ENCODE data around the gene NUMB. TPM values are rescaled to one million over a fixed set of nuclear protein-coding genes. Genes with fewer than 3 reads are reported as not detected.
"Not testable (repeated sequence)": the region's sequence is repeated elsewhere in the genome, so short reads cannot be mapped to it uniquely, and the experiment has no call there.

NUMB gene
- total RNA-seq, 2 experiments from 2014 or later = 36.7 to 37.4 TPM

- CTCF ChIA-PET = no interaction called here
Observed at GRCh38 chr14:73324533-73324932, 133.8 kb downstream of the NUMB start.

GRCh38 chr14:73323896-73324399 lies 134.4 kb downstream of the NUMB start:
- POLR2A ChIA-PET = no interaction called here
- CTCF ChIA-PET = no interaction called here

More at GRCh38 chr14:73324533-73324932, 133.8 kb downstream of the NUMB start:
- POLR2A ChIA-PET = no interaction called here

- CTCF ChIA-PET = interaction anchor here (1.6 kb wide), 1 partner anchor 18 kb away, joined by 5 read pairs; no protein-coding TSS in a partner anchor
- POLR2A ChIA-PET = interaction anchor here (0.7 kb wide), 1 partner anchor 149 kb away, joined by 3 read pairs; no protein-coding TSS in a partner anchor
Observed at GRCh38 chr14:73313151-73313550, 145.2 kb downstream of the NUMB start.

- ChIA-PET POLR2A (interaction anchor here (0.6 to 0.7 kb wide), 3 partner anchors 11 to 150 kb away, joined by 3 to 5 read pairs (median 5); no protein-coding TSS in a partner anchor), CTCF (no interaction called here)
Observed at GRCh38 chr14:73312687-73313086, 145.7 kb downstream of the NUMB start.

- CTCF ChIA-PET = no interaction called here
- POLR2A ChIA-PET = no interaction called here
Observed at GRCh38 chr14:73311708-73312030, 146.7 kb downstream of the NUMB start.

GRCh38 chr14:73309207-73309606 lies 149.1 kb downstream of the NUMB start:
- CTCF ChIA-PET, POLR2A ChIA-PET: not testable (repeated sequence)

GRCh38 chr14:73307261-73307660 lies 151.1 kb downstream of the NUMB start:
- POLR2A ChIA-PET = no interaction called here
- CTCF ChIA-PET = no interaction called here

GRCh38 chr14:73305499-73305898 lies 152.8 kb downstream of the NUMB start:
- POLR2A ChIA-PET = no interaction called here
- CTCF ChIA-PET = interaction anchor here (1.7 kb wide), 1 partner anchor 167 kb away, joined by 3 read pairs; no protein-coding TSS in a partner anchor

GRCh38 chr14:73295198-73295796 lies 163.0 kb downstream of the NUMB start:
- CTCF ChIA-PET = interaction anchor here (0.6 to 2.6 kb wide), 14 partner anchors 8 to 221 kb away, joined by 3 to 18 read pairs (median 4); no protein-coding TSS in a partner anchor
- POLR2A ChIA-PET = interaction anchor here (0.6 kb wide), 4 partner anchors 17 to 176 kb away, joined by 3 to 5 read pairs (median 4); no protein-coding TSS in a partner anchor

- ChIA-PET CTCF (interaction anchor here (0.7 to 2.6 kb wide), 5 partner anchors 20 to 178 kb away, joined by 3 to 18 read pairs (median 5); no protein-coding TSS in a partner anchor), POLR2A (interaction anchor here (0.7 kb wide), 1 partner anchor 100 kb away, joined by 5 read pairs; no protein-coding TSS in a partner anchor)
Observed at GRCh38 chr14:73293782-73294781, 164.3 kb downstream of the NUMB start.

GRCh38 chr14:73290279-73290678 lies 168.1 kb downstream of the NUMB start:
- POLR2A ChIA-PET = interaction anchor here (0.8 to 1.0 kb wide), 2 partner anchors 167 to 200 kb away, joined by 3 read pairs; partner anchors contain the start of gene RIOX1
- CTCF ChIA-PET = no interaction called here

GRCh38 chr14:73289729-73290128 lies 168.6 kb downstream of the NUMB start:
- CTCF ChIA-PET = no interaction called here
- POLR2A ChIA-PET = interaction anchor here (0.8 kb wide), 1 partner anchor 168 kb away, joined by 3 read pairs; no protein-coding TSS in a partner anchor

GRCh38 chr14:73289308-73289707 lies 169.0 kb downstream of the NUMB start:
- CTCF ChIA-PET = no interaction called here
- POLR2A ChIA-PET = no interaction called here

- POLR2A ChIA-PET = interaction anchor here (0.7 kb wide), 1 partner anchor 16 kb away, joined by 4 read pairs; no protein-coding TSS in a partner anchor
- CTCF ChIA-PET = interaction anchor here (1.6 kb wide), 1 partner anchor 9 kb away, joined by 3 read pairs; no protein-coding TSS in a partner anchor
Observed at GRCh38 chr14:73287071-73287470, 171.3 kb downstream of the NUMB start.

- CTCF ChIA-PET = interaction anchor here (1.6 kb wide), 1 partner anchor 10 kb away, joined by 3 read pairs; no protein-coding TSS in a partner anchor
- POLR2A ChIA-PET = no interaction called here
Observed at GRCh38 chr14:73286598-73286997, 171.7 kb downstream of the NUMB start.

GRCh38 chr14:73285979-73286378 lies 172.4 kb downstream of the NUMB start:
- ChIA-PET POLR2A (no interaction called here), CTCF (no interaction called here)

GRCh38 chr14:73283608-73284379 lies 174.6 kb downstream of the NUMB start:
- POLR2A ChIA-PET = no interaction called here
- CTCF ChIA-PET = no interaction called here

- ChIA-PET CTCF (no interaction called here), POLR2A (no interaction called here)
Observed at GRCh38 chr14:73280903-73281302, 177.4 kb downstream of the NUMB start.

GRCh38 chr14:73277376-73277775 lies 181.0 kb downstream of the NUMB start:
- ChIA-PET CTCF (interaction anchor here (1.2 kb wide), 1 partner anchor 194 kb away, joined by 4 read pairs; no protein-coding TSS in a partner anchor), POLR2A (no interaction called here)
